ENCODE data around the gene ARHGEF28.

The ARHGEF28 gene

GRCh38 chr5:73947906-73948640 lies 322.1 kb downstream of the ARHGEF28 start:
- no peak for DNase-seq

GRCh38 chr5:73948720-73949119 lies 322.7 kb downstream of the ARHGEF28 start:
- no peak for DNase-seq

GRCh38 chr5:73950441-73950873 lies 324.5 kb downstream of the ARHGEF28 start:
- no peak for DNase-seq

GRCh38 chr5:73950912-73951430 lies 325.0 kb downstream of the ARHGEF28 start:
- no peak for DNase-seq

- no peak for DNase-seq
Measured at GRCh38 chr5:73952872-73953271, 326.9 kb downstream of the ARHGEF28 start.

GRCh38 chr5:73954381-73954780 lies 328.4 kb downstream of the ARHGEF28 start:
- DNase-seq, result no peak

- DNase-seq, result no peak
Measured at GRCh38 chr5:73955271-73955846, 329.4 kb downstream of the ARHGEF28 start.

- no peak for DNase-seq
Measured at GRCh38 chr5:73957397-73958001, 331.5 kb downstream of the ARHGEF28 start.

GRCh38 chr5:73958037-73958436 lies 332.0 kb downstream of the ARHGEF28 start:
- DNase-seq, result no peak

- no peak for DNase-seq
Measured at GRCh38 chr5:73960023-73960422, 334.0 kb downstream of the ARHGEF28 start.

- no peak for DNase-seq
Measured at GRCh38 chr5:73960426-73960825, 334.4 kb downstream of the ARHGEF28 start.

- DNase-seq, result no peak
Measured at GRCh38 chr5:73962801-73963425, 336.9 kb downstream of the ARHGEF28 start.

GRCh38 chr5:73964352-73964865 lies 338.4 kb downstream of the ARHGEF28 start:
- DNase-seq, result no peak

- DNase-seq, result no peak
Measured at GRCh38 chr5:73966451-73966850, 340.5 kb downstream of the ARHGEF28 start.

GRCh38 chr5:73967347-73967746 lies 341.4 kb downstream of the ARHGEF28 start:
- DNase-seq, result no peak

- no peak for DNase-seq
Measured at GRCh38 chr5:73968246-73968645, 342.2 kb downstream of the ARHGEF28 start.

GRCh38 chr5:73968729-73969128 lies 342.7 kb downstream of the ARHGEF28 start:
- no peak for DNase-seq

- DNase-seq, result no peak
Measured at GRCh38 chr5:73969195-73970036, 343.4 kb downstream of the ARHGEF28 start.

GRCh38 chr5:73971326-73971725 lies 345.3 kb downstream of the ARHGEF28 start:
- no peak for DNase-seq

GRCh38 chr5:73973135-73973534 lies 347.1 kb downstream of the ARHGEF28 start:
- no peak for DNase-seq

- DNase-seq, result no peak
Measured at GRCh38 chr5:73974871-73975360, 348.9 kb downstream of the ARHGEF28 start.

- DNase-seq, result no peak
Measured at GRCh38 chr5:73975845-73976244, 349.8 kb downstream of the ARHGEF28 start.
